Mucosa of rectum (tissue), 2 donors: ENCODE results near the gene CA5B.

Experiments
- H3K27ac ChIP-seq, 2 donors: one replicate each; pipeline ENCODE4 v1.7.0; 2013; ENCODE audit warnings: inconsistent platforms in 2 of 2, low read depth in 2 of 2, low read length in 2 of 2
- H3K27me3 ChIP-seq, 2 donors: one replicate each; pipeline ENCODE4 v1.7.0; 2013; ENCODE audit warnings: low read length in 2 of 2; ENCODE audit not compliant: control insufficient read depth in 2 of 2, insufficient read depth in 2 of 2
- H3K36me3 ChIP-seq, 2 donors: one replicate each; pipeline ENCODE4 v1.7.0; 2013; ENCODE audit warnings: low read length in 2 of 2; ENCODE audit not compliant: control insufficient read depth in 2 of 2, insufficient read depth in 2 of 2
- H3K4me1 ChIP-seq, 2 donors: one replicate each; pipeline ENCODE4 v1.7.0; 2013; ENCODE audit warnings: low read length in 2 of 2, mild to moderate bottlenecking in 1 of 2; ENCODE audit not compliant: control insufficient read depth in 2 of 2, insufficient read depth in 2 of 2
- H3K4me3 ChIP-seq, 2 donors: one replicate each; pipeline ENCODE4 v1.7.0; 2013; ENCODE audit warnings: low read length in 2 of 2
- H3K9ac ChIP-seq, 2 donors: one replicate each; pipeline ENCODE4 v1.7.0; 2013; ENCODE audit warnings: low read length in 2 of 2, low read depth in 1 of 2, mild to moderate bottlenecking in 1 of 2
- H3K9me3 ChIP-seq, 2 donors: one replicate each; pipeline ENCODE4 v1.7.0; 2013; ENCODE audit warnings: low read length in 2 of 2; ENCODE audit not compliant: control insufficient read depth in 2 of 2
- donor health status: healthy.
- donor health status: Normal muscosa, but diverticular disease.

Gene CA5B

GRCh38 chrX:15834053-15834452 lies 96.0 kb downstream of the CA5B start:
- H3K9me3 ChIP-seq: no peaks in the 10 kb centered on the region
- H3K36me3 ChIP-seq: peaks cover 0 to 2% of the 10 kb centered on the region in 2 donors
- no peak overlapping the region for H3K27ac ChIP-seq
- no peaks in the 10 kb centered on the region for H3K27me3 ChIP-seq
- H3K9ac ChIP-seq: no peak overlapping the region
- H3K4me3 ChIP-seq: no peak overlapping the region
- no peaks in the 10 kb centered on the region for H3K4me1 ChIP-seq

GRCh38 chrX:15834827-15835595 lies 96.9 kb downstream of the CA5B start:
- peaks cover 0 to 2% of the 10 kb centered on the region in 2 donors for H3K36me3 ChIP-seq
- no peaks in the 10 kb centered on the region for H3K27me3 ChIP-seq
- H3K9me3 ChIP-seq: no peaks in the 10 kb centered on the region
- no peak overlapping the region for H3K9ac ChIP-seq
- no peaks in the 10 kb centered on the region for H3K4me1 ChIP-seq
- H3K27ac ChIP-seq: no peak overlapping the region
- no peak overlapping the region for H3K4me3 ChIP-seq
